Glutamatergic neuron (in vitro differentiated cells): ENCODE measurements around the gene PPIL6. TPM values are rescaled to one million over a fixed set of nuclear protein-coding genes. Genes with fewer than 3 reads are reported as not detected.

Experiments
- DNase-seq: peaks from one replicate; pipeline ENCODE4 v3.0.0; 2022
- H3K27ac Mint-ChIP-seq: one replicate; pipeline ENCODE4 v1.8.0; 2020; ENCODE audit warnings: mild to moderate bottlenecking, mixed read lengths, inconsistent platforms; ENCODE audit not compliant: unreplicated experiment
- H3K27me3 Mint-ChIP-seq: one replicate; pipeline ENCODE4 v1.8.0; 2020; ENCODE audit warnings: mild to moderate bottlenecking, moderate library complexity, mixed read lengths, inconsistent platforms; ENCODE audit not compliant: unreplicated experiment
- H3K36me3 Mint-ChIP-seq: one replicate; pipeline ENCODE4 v1.8.0; 2020; ENCODE audit warnings: mild to moderate bottlenecking, mixed read lengths, inconsistent platforms; ENCODE audit not compliant: unreplicated experiment
- H3K4me1 Mint-ChIP-seq: one replicate; pipeline ENCODE4 v1.8.0; 2020; ENCODE audit warnings: mild to moderate bottlenecking, low read depth, mixed read lengths, inconsistent platforms; ENCODE audit not compliant: unreplicated experiment
- H3K4me3 Mint-ChIP-seq: one replicate; pipeline ENCODE4 v1.8.0; 2020; ENCODE audit warnings: mild to moderate bottlenecking, mixed read lengths, inconsistent platforms; ENCODE audit not compliant: unreplicated experiment
- H3K9me3 Mint-ChIP-seq: one replicate; pipeline ENCODE4 v1.8.0; 2020; ENCODE audit warnings: mild to moderate bottlenecking, moderate library complexity, mixed read lengths, inconsistent platforms; ENCODE audit not compliant: unreplicated experiment
- CTCF ChIP-seq: fragments of 200-600 bp; sonication (generic); IDR thresholded peaks from one replicate; pipeline ENCODE4 v1.5.0; 2021; ENCODE audit not compliant: partially characterized antibody, unreplicated experiment
- total RNA-seq: library from RNA; stranded (reverse); fragmentation: NEBNext Ultra II Directional; extraction: Animal tissue kit (Norgen Biotek cat#: 25700); gene quantifications from one replicate; pipeline ENCODE4 v1.2.1, GENCODE V29; 2021; ENCODE audit not compliant: unreplicated experiment

Gene PPIL6
- total RNA-seq, 1 donor from 2014 or later = 0.83 TPM

GRCh38 chr6:109363753-109364152 is 76.7 kb downstream of the PPIL6 start:
- Mint-ChIP-seq H3K4me3 (no peak overlapping the region), H3K36me3 (peaks cover 14% of the 10 kb centered on the region), H3K27me3 (peaks cover 2% of the 10 kb centered on the region), H3K27ac (no peak overlapping the region), H3K4me1 (no peaks in the 10 kb centered on the region), H3K9me3 (peaks cover 5% of the 10 kb centered on the region)
- no peak for TF ChIP-seq CTCF
- DNase-seq = no peak

GRCh38 chr6:109362102-109362884 is 78.1 kb downstream of the PPIL6 start:
- peaks cover 14% of the 10 kb centered on the region for H3K36me3 Mint-ChIP-seq
- TF ChIP-seq CTCF = no peak
- no peaks in the 10 kb centered on the region for H3K4me1 Mint-ChIP-seq
- no peak overlapping the region for H3K27ac Mint-ChIP-seq
- H3K4me3 Mint-ChIP-seq = no peak overlapping the region
- no peak for DNase-seq
- peaks cover 2% of the 10 kb centered on the region for H3K27me3 Mint-ChIP-seq
- H3K9me3 Mint-ChIP-seq = peaks cover 5% of the 10 kb centered on the region

GRCh38 chr6:109360791-109361190 is 79.6 kb downstream of the PPIL6 start:
- Mint-ChIP-seq H3K36me3 (peaks cover 14% of the 10 kb centered on the region), H3K27me3 (peaks cover 2% of the 10 kb centered on the region), H3K9me3 (peaks cover 5% of the 10 kb centered on the region), H3K4me1 (no peaks in the 10 kb centered on the region), H3K4me3 (no peak overlapping the region), H3K27ac (no peak overlapping the region)
- TF ChIP-seq CTCF = no peak
- no peak for DNase-seq

GRCh38 chr6:109360281-109360680 is 80.1 kb downstream of the PPIL6 start:
- no peak for TF ChIP-seq CTCF
- no peak for DNase-seq
- Mint-ChIP-seq H3K4me1 (no peaks in the 10 kb centered on the region), H3K4me3 (no peak overlapping the region), H3K9me3 (peaks cover 5% of the 10 kb centered on the region), H3K27ac (no peak overlapping the region), H3K36me3 (peaks cover 14% of the 10 kb centered on the region), H3K27me3 (peaks cover 2% of the 10 kb centered on the region)

GRCh38 chr6:109359248-109359647 is 81.2 kb downstream of the PPIL6 start:
- no peak for DNase-seq

More at GRCh38 chr6:109359248-109359647, 81.2 kb downstream of the PPIL6 start:
- no peaks in the 10 kb centered on the region for H3K4me1 Mint-ChIP-seq
- peaks cover 3% of the 10 kb centered on the region for H3K9me3 Mint-ChIP-seq
- H3K27ac Mint-ChIP-seq = no peak overlapping the region
- no peak overlapping the region for H3K4me3 Mint-ChIP-seq
- H3K27me3 Mint-ChIP-seq = no peaks in the 10 kb centered on the region
- TF ChIP-seq CTCF = no peak
- H3K36me3 Mint-ChIP-seq = peaks cover 14% of the 10 kb centered on the region
